Activated CD8-positive, alpha-beta memory T cell treated with anti-CD3 and anti-CD28 coated beads for 4 hours (primary cell): ENCODE measurements around the gene GSS.

Experiments
- DNase-seq, 2 donors: peaks; one replicate each; pipeline ENCODE4 v3.0.0-alpha.2; 2020; ENCODE audit warnings: low read depth in 2 of 2

GSS gene

DNA sequence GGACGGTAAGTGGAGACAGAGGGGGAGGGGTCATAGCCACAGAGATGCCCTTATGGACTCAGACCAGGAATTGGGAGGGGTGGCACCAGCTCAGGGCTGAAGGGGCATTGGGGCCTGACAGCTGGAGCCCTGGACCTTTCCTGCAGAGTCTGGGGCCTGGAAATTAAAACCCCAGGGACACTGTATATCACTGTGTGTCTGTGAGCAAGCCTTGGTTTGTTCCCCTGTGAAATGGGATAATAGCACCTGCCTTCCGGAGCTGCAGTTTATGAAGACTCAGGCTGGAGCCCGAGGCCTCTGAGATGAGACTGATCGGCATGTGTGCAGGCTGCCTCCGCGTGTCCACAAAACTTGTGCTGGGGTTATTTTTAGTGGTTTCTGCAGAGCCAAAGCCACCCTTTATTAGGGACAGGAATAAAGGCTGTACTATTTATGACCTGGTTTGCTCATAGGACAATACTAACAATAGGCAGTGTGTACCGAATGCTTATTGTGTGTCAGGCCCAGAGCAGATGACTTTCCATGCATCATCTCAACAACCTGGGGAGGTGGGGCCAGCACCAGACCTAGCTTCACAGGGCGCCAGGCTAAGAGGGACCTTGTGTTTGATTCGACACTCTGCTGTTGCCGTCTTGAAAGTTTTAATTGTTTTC, 22.6 kb upstream of the GSS start:
- no peak for DNase-seq

DNA sequence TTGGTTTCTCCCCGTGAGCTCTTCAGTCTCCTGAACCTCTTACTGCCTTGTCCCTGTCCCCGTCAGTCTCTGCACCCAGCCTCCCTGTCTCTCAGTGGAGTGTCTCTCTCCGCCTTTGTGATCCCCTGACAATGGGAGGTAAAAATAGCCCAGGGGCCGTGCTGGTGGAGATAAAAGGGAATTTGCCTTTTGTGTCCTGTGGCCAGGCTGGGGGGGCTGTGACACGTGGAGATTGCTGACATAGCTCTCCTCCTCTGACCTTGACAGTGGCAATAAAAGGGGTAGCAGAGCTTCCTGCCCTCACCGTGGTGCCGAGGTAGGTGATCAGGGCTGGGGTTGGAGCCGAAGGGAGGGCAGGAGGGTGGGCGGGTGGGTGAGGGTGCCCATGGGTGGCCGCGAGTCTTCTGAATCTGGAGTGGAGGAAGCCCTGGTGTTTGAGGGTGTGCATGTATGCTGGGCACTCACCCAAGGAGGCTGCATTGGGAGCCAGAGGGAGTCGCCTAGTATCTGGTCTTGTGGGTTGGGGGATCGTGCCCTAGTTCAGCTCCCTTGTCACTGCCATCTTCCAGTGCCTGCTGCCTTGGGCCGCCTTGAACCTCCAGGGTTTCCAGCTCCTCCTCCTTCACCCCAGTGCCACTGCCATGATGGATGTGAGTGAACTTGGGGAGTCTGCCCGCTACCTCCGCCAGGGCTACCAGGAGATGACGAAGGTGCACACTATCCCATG, 21.9 kb upstream of the GSS start:
- no peak for DNase-seq

DNA sequence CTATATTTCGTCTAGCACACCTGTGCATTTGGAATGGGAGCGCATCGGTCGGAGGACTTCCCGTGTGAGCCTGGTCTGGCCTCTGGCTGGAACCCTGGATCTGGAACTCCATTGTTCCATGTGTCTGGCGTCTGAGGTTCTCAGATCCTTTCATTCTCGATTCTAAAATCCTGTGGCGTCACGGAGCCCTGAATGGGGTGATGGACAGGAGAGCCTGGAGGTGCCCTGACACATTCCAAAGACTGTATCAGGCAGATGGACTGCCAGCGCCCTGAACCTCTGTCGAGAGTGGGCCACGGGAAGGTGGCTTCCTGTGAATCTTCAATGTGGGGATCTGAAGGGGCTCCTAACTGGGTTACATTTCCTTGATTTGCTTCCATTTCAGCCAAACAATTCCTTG, 20.7 kb upstream of the GSS start:
- DNase-seq = no peak

DNA sequence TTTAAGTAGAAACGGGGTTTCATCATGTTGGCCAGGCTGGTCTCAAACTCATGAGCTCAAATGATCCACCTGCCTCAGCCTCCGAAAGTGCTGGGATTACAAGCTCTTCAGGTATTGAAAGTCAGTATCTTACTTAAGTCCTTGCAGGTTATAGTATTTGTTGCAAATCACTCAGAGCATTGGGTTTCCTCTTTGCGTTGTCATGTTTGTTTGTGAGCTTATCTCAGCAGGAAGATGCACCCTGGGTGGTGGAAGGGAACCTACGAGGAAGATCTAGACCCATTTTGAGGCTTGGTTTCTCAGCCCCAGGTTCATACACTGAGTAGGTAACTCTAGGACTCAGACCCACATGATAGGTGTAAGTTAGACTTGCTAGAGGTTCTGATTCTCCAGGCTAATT, 18.6 kb upstream of the GSS start:
- no peak for DNase-seq

DNA sequence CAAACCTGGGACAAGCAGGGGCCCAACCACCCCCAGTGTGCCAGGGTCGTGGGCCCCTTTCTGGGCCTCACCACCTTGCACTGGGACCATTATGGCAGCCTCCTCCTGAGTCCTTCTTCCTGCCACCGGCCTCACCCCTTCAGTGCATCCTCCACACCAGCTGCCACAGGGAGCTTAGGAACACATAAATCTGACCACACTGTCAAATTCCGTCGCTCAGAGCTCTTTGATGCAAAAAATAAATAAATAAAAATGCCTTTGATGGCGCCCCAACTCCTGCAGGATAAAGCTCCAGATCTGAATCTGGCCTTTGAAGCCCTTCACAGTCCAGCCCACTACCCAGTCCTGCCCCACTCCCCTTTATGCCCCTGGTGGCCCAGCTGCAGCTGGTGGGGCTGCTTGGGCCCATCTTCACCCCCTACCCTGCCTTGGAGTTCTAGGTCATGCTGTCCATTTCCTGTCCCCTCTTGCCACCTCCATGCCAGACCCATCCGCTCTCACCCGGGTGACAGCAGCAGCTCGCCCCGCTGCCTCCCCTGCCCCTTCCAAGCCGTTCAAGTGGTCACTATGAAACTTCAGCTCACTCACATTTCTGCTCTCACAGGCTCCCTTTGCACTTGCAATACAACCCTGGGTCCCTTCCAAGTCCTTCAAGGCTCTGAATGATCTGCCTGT, 16.1 kb upstream of the GSS start:
- DNase-seq = no peak

DNA sequence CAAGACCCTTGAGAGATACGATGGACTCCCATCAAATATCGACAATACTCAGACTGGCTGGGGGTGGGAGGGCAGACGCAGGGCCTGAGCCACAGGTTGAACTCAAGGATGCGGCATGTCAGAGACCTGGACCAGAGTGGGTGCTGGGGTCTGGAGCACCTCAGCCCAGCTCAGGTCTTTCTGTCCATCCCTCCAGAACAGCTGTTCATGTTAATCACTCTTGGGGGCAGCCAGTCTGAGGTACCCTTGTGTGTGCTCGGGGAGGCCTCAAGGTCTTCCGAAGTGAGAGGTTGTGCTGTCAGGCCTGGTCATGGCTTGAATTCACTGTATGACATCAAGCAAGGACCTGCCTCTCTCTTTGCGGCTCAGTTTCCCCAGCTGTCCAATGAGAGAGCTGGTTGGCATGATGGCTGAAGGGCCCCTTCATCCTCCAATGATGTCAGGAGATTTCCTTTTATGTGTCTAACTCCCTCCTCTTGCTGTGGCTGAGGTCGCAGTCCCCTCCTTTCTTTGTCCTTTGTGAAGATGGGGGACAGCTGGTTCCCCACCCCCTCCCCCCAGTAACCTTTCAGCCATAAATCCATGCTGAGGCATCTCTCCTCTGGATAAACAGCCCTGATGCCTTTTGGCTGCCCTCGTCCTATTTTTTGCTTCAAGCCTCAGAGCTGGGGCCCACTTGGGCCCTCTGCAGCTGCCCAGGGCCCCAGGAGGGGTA, 15.4 kb upstream of the GSS start:
- no peak for DNase-seq

DNA sequence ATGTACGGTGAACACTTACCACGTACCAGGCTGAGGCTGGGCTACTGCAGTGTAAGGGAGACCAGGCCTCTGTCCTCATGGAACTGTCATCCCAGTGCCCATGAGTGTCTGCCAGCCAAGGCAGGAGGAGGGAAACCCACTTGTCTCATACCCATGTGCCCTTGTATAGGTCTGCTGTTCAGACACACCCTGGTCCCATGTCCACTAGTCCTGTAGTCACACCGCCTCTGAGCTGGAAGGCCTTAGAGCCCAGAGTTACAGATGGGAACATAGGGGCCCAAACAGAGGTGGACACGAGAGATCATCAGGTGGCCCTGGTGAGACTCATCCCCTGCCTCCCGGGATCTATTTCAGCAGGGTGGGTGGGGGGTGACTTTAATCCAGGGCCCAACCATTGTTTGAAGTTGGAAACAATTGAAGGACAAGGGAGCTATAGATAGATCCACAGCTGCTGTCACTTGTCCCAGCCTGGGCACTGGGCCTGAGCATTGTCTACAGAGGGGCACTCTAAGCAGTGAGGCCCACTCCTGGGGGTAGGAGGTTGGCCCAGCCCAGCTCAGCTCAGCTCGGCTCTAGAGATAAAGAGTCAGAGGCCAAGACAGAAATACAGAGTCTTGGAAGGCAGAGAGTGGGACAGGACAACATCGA, 14.7 kb upstream of the GSS start:
- no peak for DNase-seq

DNA sequence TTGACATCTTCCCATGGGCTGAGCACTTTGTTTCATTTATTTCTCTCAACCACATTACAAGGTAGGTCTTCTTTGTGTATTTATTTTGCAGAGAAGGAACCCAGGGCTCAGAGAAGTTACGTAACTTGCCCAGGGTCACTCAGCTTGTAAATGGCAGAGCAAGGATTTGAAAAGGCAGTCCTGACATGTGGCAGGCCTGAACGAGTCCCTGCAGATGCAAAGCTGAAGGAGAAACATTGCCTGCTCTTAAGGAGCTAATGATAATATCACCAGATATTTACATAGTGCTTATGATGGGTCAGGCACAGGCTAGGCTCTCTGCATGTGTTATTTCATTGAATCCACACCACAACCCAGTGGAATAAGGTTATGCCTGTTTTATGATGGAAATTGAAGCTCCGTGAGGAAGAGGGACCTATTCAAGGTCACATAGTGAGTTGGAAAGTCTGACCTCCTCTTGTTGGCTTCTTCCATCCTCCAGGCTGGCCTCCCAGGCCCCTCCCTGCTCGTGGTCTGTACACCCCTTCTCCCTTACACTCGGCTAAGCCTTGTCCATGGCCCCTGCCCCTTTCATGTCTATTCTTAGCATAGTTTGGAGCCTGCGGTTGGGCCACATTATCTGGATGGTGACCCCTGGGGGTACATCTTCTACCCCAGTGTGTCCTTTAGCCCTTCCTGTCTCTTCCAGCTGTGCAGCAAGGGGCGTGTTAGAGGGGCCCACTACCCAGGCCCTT, 12.6 kb upstream of the GSS start:
- no peak for DNase-seq

DNA sequence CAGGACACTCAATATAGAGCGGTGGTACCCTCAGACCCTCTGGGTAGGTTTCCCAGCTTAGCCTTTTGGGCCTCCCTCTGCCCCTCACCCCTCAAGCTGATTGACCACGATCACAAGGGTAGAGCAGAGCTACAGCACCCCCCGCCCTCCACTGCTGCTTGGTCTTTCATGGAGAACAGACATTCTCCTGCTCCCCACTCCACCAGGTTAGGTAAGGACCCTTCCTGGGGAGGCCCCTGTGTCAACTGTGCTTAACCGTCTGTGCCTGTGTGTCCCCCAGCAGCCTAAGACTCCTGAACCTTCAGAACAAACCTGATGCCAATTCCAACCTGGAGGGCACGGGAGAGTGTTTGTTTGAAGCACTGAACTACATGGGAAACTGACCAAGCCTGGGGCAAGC, 11.8 kb upstream of the GSS start:
- no peak for DNase-seq

DNA sequence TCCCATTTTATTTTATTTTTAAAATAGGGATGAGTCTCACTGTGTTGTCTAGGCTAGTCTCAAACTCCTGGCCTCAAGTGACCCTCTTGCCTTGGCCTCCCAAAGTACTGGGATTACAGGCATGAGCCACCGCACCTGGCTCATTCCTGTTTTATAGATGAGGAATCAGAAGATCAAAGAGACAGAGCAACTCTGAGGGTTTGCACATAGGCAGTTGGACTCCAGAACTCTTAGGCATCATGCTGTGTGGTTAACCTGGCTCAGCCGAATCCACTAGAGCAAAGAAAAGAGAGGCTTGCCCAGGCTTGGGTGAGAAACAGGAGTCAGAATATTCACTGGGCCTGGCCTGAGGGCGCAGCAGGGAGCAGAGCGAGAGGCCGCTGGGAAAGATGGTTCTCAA, 9.4 kb upstream of the GSS start:
- no peak for DNase-seq

DNA sequence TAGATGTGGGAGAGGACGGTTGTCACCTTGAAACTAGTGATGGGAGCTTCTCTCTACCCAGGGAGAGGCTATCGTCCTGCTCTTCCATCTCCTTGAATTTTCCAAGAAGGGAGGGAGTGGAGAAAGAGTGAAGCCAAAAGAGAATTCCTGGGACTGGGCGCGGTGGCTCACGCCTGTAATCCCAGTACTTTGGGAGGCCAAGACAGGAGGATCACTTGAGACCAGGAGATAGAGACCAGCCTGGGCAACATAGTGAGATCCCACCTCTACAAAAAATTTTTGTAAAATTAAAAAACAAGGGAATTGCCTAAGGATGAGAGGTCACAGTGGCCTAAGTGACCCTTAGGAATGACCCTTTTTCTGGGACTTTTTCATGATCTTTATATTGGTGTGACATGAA, 8.9 kb upstream of the GSS start:
- no peak for DNase-seq

DNA sequence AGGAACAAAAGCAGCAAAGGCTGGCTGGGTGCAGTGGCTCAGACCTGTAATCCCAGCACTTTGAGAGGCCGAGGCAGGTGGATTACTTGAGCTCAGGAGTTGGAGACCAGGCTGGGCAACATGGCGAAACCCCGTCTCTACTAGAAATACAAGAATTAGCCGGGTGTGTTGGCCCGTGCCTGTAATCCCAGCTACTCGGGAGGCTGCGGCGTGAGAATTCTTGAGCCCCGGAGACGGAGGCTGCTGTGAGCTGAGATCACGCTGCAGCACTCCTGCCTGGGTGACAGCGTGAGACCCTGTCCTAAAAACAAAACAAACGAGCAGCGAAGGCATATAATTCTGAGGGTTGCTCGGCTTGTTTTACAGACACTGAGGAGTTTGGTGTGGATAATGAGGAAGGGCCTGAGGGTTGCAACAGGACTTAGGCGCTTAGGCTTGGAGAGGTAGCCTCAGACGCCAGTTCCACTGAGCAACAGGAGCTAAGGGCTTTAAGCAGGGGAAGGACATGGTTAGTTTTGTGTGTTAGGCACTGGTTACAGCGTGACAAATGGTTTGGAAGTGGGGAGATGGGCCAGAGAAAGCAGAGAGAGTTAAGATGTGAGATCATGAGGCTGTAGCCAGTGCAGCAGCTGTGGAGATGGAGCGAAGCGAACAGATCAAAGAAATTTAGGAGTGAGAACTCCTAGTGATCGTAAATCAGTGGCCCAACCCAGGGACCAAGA, 1.3 kb upstream of the GSS start:
- DNase-seq = no peak

DNA sequence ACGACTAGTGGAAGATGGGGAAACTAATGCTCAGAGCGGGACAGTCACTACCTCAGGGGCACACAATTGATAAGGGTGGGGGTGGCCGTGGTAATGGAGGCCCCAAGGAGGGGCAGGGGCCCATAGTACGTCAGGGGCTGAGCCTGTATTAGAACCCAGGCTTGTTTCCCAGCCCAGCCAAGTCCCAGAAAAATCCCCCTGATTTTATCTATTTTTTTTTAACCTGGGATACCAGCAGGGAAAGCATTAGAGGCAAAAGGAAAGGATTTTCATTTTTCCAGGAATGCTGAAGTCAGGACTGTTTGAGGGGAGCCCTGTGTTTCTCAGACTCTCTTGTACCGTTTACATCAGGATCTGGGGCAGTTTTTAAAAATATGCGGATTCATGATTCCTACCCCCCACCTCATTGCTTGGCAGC, 444 bp upstream of the GSS start:
- no peak for DNase-seq

DNA sequence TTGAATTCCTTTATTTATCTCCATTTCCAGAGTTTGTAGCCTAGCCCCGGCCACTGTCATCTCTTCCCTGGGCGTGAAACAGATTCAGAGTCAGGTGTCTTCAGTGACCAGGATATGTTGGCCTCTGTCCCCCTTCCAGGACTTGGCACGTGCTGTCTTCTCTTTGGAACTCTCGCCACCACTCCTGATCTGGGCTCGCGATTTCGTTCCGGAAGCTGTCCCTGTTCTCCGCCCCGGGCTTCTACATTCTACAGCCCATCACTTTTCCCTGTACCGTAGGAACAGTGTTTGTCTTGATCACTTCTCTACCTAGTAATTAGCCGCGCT, 739 bp downstream of the GSS start:
- no peak for DNase-seq

DNA sequence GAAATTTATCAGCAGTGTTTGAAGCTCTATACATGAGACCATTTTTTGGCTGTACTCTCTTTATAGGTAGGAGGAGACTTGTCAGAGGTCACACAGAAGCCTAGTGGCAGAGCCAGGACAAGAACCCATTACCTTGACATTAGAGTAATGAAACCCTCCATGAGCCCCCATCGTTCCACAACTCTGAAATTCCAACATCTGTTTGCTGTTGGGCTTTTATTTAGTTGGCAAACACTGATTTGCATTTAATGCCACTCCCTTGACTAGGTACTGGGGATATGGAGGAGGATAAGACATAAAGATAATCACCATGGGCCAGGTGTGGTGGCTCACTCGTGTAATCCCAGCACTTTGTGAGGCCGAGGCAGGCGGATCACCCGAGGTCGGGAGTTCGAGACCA, 1.6 kb downstream of the GSS start:
- no peak for DNase-seq

DNA sequence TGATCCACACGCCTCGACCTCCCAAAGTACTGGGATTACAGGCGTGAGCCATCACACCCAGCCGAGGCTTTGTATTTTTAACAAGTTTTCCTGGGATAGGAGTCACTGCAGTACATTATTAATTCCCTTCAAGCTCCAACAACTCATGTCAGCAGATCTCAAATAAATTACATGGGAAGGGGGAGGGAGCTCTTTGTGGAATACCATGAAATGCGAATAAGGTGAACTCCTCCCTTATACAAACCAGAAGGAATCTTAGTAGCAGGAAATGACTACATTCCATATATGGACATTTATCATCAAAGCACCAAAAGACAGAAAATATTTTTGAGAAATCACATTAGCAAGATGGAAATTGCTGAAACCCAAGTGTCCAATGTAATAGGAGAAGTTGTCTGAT, 2.9 kb downstream of the GSS start:
- DNase-seq = no peak

DNA sequence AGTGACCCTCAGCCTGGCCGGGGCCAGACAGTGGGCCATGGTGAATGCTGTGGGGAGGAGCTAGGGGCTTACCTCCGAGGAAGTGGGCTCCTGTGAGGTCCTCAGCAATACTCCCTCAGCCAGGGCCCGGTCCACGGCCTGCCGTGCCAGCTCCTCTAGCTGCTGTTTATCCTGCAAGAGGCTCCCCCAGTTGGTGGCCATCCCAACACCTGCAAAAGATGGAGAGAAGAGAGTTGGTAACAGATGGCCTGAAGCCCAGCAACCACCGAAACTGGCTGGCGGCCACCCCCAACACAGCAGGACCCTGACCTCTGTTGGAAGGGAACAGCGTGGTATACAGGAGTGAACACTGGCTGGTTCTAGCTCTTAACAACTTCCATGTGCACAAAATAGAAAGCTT, 4.0 kb downstream of the GSS start:
- no peak for DNase-seq

DNA sequence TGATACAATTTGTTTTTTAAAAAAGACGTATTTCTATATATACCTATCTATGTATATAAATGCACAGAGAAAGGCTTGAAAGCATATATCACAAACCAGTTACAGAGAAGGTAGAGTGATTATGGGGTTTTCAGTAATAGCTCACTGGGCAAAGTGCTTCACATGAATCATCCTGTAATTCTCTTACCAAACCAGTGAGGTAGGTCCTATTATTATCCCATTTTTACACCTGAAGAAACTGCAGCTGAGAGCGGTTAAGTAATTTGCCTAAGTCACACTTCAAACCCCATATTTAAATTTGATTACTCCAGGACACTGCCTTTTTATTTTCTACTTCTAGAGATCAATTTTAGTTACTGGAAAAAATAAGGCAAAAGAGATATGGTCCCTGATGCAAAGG, 4.4 kb downstream of the GSS start:
- DNase-seq = no peak

DNA sequence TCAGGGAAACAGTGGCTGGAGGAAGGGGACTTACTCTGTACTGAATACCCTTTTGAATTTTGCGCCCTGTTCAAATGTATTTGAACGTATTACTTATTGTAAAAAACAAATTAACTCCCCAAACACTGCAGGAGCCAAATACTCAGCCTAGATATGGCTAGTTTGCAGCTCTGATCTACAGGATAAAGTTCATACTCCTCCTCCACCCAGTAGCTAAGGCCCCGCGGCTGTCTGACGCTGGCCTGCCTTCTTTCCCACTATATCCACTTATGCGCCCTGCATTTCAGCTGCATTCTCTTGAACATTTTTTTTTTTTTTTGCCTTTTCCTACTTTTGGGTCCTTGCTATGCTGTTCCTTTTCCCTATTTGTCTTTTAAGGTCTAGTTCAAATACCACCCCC, 6.5 kb downstream of the GSS start:
- DNase-seq = no peak

DNA sequence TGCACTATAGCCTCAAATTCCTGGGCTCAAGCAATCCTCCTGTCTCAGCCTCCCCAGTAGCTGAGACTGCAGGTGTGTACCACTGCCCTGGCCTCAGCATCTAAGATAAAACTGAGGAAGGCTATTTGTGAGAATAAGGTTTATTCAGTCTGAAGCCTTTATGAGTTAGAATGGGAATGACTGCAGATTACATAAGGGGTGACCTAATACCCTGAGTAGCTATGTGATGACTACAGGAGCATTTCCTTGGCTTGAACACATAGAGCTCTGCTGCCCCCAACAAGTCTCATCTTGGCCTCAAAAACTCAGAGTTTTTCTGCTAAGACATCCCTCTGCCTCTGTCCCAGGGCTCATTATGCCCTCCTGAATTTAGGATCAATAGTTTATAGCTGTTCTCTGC, 7.6 kb downstream of the GSS start:
- no peak for DNase-seq

DNA sequence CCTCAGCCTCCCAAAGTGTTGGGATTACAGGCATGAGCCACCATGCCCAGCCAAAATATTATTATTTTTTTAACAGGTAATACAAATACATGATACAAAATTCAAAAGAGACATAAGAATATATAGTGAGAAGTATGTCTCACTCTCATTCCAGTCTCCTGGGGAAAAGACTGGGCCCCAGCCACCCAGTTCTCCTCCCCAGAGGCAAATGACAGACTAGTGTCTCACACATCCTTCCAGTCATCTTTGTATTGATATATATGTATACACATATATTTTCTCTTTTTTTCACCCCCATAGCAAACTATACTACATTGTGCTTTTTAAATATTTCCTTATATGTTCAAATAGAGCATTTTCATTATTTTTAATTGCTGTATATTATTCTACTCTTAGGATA, 8.3 kb downstream of the GSS start:
- DNase-seq = no peak
